Measurements from ENCODE around the gene PLPP2.

DNA sequence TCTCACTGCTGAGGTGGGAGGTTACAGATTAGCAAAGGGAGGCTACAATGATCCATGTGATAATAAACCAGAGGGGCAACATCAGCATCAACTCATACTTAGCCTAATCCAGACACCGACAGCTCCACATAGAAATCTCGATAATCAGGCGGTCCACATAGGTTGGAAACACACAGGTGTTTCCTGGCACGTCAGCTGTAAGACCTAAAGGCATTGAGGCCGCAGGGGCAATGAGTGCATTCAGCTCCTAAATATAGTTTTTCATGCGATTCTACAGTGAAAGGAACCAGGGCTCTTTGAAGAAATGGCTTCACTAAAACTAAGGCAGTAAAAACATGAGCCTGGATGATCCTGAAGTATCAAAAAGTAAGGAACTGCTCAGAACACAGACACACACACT, 19.3 kb downstream of the PLPP2 start:
- TF ChIP-seq, protein P1, sequence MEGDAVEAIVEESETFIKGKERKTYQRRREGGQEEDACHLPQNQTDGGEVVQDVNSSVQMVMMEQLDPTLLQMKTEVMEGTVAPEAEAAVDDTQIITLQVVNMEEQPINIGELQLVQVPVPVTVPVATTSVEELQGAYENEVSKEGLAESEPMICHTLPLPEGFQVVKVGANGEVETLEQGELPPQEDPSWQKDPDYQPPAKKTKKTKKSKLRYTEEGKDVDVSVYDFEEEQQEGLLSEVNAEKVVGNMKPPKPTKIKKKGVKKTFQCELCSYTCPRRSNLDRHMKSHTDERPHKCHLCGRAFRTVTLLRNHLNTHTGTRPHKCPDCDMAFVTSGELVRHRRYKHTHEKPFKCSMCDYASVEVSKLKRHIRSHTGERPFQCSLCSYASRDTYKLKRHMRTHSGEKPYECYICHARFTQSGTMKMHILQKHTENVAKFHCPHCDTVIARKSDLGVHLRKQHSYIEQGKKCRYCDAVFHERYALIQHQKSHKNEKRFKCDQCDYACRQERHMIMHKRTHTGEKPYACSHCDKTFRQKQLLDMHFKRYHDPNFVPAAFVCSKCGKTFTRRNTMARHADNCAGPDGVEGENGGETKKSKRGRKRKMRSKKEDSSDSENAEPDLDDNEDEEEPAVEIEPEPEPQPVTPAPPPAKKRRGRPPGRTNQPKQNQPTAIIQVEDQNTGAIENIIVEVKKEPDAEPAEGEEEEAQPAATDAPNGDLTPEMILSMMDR (IDR thresholded peaks at IDR 0.05) = no peak
- no peak for TF ChIP-seq ZFX (IDR thresholded peaks at IDR 0.05; ENCODE audit: borderline replicate concordance)

Data from 22Rv1 (cell line).